Right renal pelvis (tissue), 4 donors: ENCODE measurements around the gene RAD51B. TPM values are rescaled to one million over a fixed set of nuclear protein-coding genes. Genes with fewer than 3 reads are reported as not detected.
"Not testable (repeated sequence)": the region's sequence is repeated elsewhere in the genome, so short reads cannot be mapped to it uniquely, and the experiment has no call there.

Experiments
- DNase-seq, 4 donors: peaks; one replicate each; pipeline ENCODE4 v3.0.0-alpha.2; 2013; ENCODE audit warnings: low read depth in 4 of 4, low spot score in 3 of 4, missing footprints in 1 of 4
- polyA plus RNA-seq, 4 donors: library from polyadenylated mRNA; unstranded; fragments of 120-200 nt; gene quantifications; one replicate each; pipeline ENCODE4 v1.2.1, GENCODE V29; 2013; ENCODE audit not compliant: insufficient read length in 4 of 4

RAD51B gene
- polyA plus RNA-seq, 4 donors = 10.7 to 11.6 (median 11.3) TPM

GRCh38 chr14:68193970-68194681 lies 374.5 kb downstream of the RAD51B start:
- no peak for DNase-seq

DNA sequence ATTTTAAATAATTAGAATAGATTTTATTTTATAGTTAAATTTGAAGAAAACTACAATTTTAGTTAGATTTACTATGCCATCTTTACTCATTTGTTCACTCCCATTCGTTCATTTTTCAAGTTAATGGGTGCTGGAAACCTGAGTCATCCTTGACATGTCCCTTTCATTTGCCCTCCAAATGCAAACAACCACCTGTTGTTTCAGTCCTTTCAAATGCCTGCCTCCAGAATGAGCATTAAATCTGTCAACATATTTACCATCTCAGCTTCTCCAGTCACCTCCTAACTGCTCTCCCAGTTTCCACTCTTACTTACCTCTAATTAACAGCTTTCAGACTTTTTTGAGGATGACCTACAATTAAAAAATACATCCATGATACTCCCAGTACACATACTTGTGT lies 375.5 kb downstream of the RAD51B start:
- no peak for DNase-seq

DNA sequence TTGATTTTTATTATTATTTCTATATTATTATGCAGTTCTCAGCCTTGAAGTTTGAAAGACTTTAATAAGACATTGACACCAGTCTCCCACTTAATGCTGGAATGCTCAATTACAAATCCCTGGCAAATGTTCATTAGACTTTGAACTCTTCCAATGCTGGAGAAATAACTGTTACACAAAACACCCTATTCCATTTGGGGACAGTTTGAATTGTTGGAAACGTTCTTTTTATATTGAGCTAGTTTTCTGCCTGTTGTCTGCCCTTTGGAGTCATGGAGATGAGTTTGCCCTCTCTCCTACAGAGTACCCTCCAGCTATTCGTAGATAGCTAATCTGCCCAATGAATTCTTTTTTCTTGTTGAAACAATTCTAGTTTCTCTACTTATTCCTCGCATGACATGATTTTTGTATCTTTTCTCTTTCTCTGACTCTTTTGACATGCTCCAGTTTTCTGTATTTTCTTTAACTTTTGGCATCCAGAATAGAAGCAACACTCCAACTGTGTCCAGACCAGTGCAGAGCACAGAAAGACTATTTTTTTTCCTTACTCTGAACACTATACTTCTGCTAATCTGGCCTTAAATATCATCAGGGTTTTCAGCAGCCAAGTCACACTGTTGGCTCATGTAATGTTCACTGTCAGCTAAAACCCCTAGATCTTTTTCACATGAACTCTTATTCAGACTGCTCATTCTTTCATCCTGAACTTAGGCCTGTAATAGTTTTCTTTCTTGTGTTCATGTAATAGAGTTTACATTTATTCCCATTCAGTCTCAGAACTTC lies 379.3 kb downstream of the RAD51B start:
- no peak for DNase-seq

DNA sequence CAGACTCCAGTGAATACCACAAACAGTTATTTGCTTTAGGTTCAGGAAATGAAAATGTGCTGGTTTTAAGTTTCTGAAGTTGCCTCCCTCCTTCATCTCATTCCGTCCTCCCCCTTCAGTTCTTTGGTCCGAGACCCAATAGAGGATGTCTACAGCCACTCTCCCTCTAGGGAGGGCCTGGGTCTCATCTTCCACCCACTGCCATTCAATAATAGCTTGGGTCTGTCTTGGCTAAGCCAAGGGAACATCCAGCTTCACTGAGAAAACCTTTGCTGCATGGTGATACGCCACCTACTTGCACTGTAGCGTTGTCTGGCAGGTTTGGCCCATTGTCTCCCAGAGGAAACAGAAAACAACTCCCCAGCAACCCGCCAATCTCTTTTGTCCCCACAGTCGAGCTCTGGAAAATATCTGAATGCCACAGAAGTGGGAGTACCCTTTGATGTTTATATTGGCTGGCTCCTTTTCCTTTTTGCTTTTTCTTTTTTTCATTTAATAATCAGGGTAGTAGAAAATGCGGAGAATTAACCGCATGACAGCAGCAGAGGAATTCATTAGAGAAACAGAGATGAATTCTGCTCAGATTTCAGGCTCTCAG lies 380.1 kb downstream of the RAD51B start:
- no peak for DNase-seq

DNA sequence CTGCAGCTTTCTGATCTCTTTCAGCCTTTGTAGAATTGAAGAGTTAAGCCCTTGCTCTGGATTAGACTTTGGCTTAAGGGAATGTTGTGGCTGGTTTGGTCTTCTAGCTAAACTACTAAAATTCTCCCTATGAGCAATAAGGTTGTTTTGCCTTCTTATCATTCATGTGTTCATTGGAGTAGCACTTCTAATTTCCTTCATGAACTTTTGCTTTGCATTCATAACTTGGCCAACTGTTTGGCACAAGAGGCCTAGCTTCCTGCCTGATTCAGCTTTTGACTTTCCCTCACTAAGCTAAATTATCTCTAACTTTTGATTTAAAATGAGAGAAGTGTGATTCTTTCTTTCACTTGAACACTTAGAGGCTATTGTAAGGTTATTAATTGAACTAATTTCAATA lies 384.3 kb downstream of the RAD51B start:
- no peak for DNase-seq

- no peak for DNase-seq
Observed at GRCh38 chr14:68208218-68208617, 388.6 kb downstream of the RAD51B start.

GRCh38 chr14:68208626-68209317 lies 389.2 kb downstream of the RAD51B start:
- no peak for DNase-seq

GRCh38 chr14:68210729-68211299 lies 391.2 kb downstream of the RAD51B start:
- no peak for DNase-seq

DNA sequence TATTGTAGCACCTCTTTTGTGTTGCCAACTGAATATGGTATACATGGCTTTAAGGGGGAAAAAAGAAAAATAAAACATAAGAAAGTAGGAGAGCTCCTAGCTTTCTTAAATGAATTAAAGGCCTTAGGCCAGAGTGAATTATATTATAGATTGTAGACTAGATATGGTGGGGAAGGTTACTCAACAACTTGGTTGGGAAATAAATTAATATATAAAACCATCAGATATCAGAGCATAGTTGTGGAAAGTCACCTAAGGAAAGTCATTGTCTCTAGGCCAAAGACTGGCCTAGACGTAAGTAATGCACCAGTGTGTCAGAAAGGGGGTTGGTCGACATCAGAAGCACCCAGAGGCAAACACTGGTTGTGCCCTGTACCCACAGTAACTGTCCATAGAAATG lies 391.8 kb downstream of the RAD51B start:
- no peak for DNase-seq

DNA sequence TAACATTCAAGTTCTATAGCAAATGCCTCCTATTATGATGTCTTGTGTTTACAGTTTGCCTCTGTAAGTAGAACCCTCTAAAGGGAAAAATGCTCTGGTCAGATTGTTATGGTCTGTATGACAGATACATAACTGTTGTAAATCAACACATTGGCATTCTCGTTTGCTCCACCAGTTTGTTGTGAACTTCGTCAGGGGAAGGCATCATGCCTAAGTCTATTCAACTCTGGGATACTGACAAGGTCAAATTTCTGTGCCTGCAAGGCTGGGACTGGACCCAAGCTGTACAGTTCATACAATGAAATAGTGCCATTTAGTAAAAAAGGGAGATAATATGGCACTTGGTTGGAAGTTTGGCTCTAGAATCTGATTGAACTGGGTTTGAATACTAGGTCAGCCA lies 392.3 kb downstream of the RAD51B start:
- DNase-seq = no peak

GRCh38 chr14:68212361-68212760 lies 392.8 kb downstream of the RAD51B start:
- no peak for DNase-seq

GRCh38 chr14:68214431-68214830 lies 394.9 kb downstream of the RAD51B start:
- no peak for DNase-seq

GRCh38 chr14:68215629-68216028 lies 396.1 kb downstream of the RAD51B start:
- DNase-seq = no peak

DNA sequence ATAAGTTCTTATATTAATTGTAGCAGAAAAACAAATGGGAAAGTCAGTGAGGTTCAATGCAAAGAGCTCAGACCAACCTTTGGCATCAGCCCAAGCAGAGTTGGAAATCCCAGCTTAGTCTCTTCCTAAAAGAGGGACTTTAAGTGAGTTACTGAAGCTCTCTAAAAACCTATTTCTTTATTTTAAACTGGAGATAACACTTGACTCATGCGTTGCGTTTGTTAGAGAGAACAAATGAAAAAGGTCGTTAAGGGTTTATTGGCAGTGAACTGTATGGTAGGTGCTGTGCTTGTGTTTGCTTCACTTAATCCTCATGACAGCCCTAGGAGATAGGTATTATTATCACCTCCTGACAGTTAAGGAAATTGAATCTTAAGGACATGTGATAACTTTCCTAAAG lies 396.5 kb downstream of the RAD51B start:
- DNase-seq = no peak

GRCh38 chr14:68216957-68217356 lies 397.4 kb downstream of the RAD51B start:
- no peak for DNase-seq

DNA sequence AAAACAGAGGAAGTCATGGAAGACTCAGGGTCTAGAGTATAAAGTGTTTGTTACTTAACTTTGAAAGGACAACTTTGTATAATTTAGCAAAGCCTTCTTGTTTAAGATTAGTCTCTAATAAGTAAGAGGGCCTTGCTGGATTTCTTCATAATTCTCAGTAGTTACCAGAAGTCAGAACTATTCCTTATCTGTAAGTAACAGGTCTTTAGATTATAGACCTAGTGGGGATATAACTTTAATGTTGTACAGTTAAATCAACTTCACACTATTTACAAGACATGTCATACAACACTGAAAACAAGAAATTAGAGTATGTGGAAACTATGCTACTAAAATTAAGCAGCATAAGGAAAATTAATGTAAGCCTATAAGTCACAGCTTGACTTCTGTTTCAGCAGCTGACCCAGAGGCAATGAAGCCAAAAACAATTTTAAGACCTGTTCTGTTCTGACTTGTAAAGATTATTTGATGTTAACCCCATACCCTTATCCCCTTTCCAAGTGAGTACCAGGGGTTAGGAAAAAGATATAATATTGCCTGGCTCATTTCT lies 398.3 kb downstream of the RAD51B start:
- DNase-seq = no peak

DNA sequence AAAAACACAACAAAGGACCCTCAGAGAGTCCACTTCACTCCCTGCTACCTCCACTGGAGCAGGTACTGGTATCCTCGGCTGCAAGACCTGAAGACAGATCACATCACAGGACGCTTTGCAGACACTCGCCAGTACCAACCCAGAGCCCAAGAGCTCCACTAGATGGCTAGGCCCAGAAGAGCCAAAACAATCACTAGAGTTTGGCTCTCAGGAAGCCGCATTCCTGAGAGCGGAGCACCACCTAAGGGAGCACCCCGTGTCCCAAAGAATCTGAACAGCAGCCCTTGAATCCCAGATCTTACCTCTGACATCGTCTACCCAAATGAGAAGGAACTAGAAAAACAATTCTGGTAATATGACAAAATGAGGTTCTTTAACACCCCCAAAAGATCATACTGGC lies 399.8 kb downstream of the RAD51B start:
- DNase-seq = no peak

- not testable (repeated sequence) for DNase-seq
Observed at GRCh38 chr14:68221046-68221445, 401.5 kb downstream of the RAD51B start.

GRCh38 chr14:68222154-68222553 lies 402.6 kb downstream of the RAD51B start:
- DNase-seq = no peak

DNA sequence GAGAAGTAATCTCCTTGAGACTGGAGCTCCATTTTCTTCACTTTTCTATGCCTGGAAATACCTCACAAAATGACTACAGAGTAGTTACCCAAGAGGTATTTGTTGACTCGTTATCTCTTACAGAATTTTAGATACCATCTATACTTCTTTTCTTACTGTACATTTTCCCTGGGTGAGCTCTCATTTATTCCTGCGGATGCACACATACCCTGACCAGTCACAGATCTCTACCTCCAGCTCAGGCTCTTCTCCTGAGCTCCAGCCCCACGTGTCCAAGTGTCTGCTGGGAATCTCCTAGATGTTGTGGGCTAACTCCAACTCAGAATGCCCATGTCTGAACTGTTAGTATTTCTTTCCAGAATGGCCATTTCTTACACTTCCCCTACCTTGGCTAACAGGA lies 403.1 kb downstream of the RAD51B start:
- DNase-seq = no peak

DNA sequence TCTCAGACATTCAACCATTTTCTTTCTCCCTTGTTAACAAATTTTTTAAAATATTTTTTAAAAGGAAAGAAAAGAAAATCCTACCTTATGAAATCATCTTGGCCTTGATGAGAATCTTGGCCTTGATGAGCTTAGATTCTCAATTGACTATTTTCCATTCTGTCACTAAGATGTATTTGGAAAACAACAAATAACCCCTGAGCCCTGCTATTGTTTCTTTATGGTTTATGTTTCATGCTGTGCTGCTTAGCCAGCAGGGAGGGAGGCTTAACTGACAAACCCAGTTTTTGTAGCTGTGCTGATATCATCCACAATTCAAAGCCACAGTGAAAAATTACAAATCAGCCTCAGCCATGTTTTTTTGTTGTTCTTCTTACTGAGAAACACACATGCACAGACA lies 404.1 kb downstream of the RAD51B start:
- DNase-seq = no peak
